Fibroblast of lung (primary cell): ENCODE data around the gene ZFP14. TPM values are rescaled to one million over a fixed set of nuclear protein-coding genes. Genes with fewer than 3 reads are reported as not detected.

Source experiments
- DNase-seq, 2 donors: peaks; one replicate each; pipeline versions ENCODE4 v3.0.0 to v3.0.0-alpha.2; 2010; ENCODE audit warnings: low read depth in 2 of 2
- H2AFZ ChIP-seq: 2 replicates; pipeline ENCODE4 v1.5.1; 2012; ENCODE audit warnings: low read length, control low read depth, inconsistent platforms
- H3K27ac ChIP-seq: 2 replicates; pipeline ENCODE4 v1.5.1; 2011; ENCODE audit warnings: low read length, control low read depth; ENCODE audit not compliant: insufficient read depth
- H3K27me3 ChIP-seq: 2 replicates; pipeline ENCODE4 v1.5.1; 2011; ENCODE audit warnings: mild to moderate bottlenecking, low read length; ENCODE audit not compliant: control insufficient read depth, insufficient read depth
- H3K36me3 ChIP-seq: 2 replicates; pipeline ENCODE4 v1.5.1; 2011; ENCODE audit warnings: low read length; ENCODE audit not compliant: control insufficient read depth, insufficient read depth
- H3K4me1 ChIP-seq: 2 replicates; pipeline ENCODE4 v1.5.1; 2011; ENCODE audit warnings: low read length; ENCODE audit not compliant: control insufficient read depth, insufficient read depth; ENCODE audit errors: extremely low read depth
- H3K4me2 ChIP-seq: 2 replicates; pipeline ENCODE4 v1.5.1; 2011; ENCODE audit warnings: low read length, control low read depth; ENCODE audit not compliant: insufficient read depth; ENCODE audit errors: extremely low read depth
- H3K4me3 ChIP-seq, 4 experiments: fragments of 200-600 bp in 1 of 4; sonication (generic) in 1 of 4; replicated peaks in 1 of 4; 2 replicates each; pipeline ENCODE4 v1.5.1; 2011 to 2016; ENCODE audit warnings: low read length in 4 of 4, low read depth in 3 of 4, mild to moderate bottlenecking in 3 of 4, control low read depth in 2 of 4, inconsistent platforms in 1 of 4, mixed read lengths in 1 of 4; ENCODE audit not compliant: insufficient read depth in 1 of 4; ENCODE audit errors: control extremely low read depth in 1 of 4
- H3K79me2 ChIP-seq: 2 replicates; pipeline ENCODE4 v1.5.1; 2012; ENCODE audit warnings: mild to moderate bottlenecking, low read length, inconsistent platforms; ENCODE audit not compliant: control insufficient read depth, insufficient read depth
- H3K9ac ChIP-seq: 2 replicates; pipeline ENCODE4 v1.5.1; 2011; ENCODE audit warnings: mild to moderate bottlenecking, low read length, control low read depth; ENCODE audit not compliant: insufficient read depth
- H3K9me3 ChIP-seq: 2 replicates; pipeline ENCODE4 v1.5.1; 2012; ENCODE audit warnings: low read depth, low read length; ENCODE audit not compliant: control insufficient read depth, insufficient read depth
- H4K20me1 ChIP-seq: 2 replicates; pipeline ENCODE4 v1.5.1; 2011; ENCODE audit warnings: low read length; ENCODE audit not compliant: control insufficient read depth, insufficient read depth; ENCODE audit errors: extremely low read depth
- EZH2 ChIP-seq: IDR thresholded peaks from 2 replicates; pipeline ENCODE4 v1.5.1; 2012; ENCODE audit warnings: low read length, control low read depth, mild to moderate bottlenecking; ENCODE audit errors: missing control alignments
- polyA plus RNA-seq, 2 donors: library from polyadenylated mRNA; depleted of rRNA in 1 of 2; stranded (reverse) in 1 of 2; unstranded in 1 of 2; fragments of >200 nt; gene quantifications; 2 replicates each; pipeline ENCODE4 v1.2.1, GENCODE V29; 2011 to 2012; ENCODE audit warnings: missing spikeins in 1 of 2
- total RNA-seq: library from RNA; depleted of rRNA; stranded (reverse); fragments of >200 nt; gene quantifications from 2 replicates; pipeline ENCODE4 v1.2.1, GENCODE V29; 2014
- TF ChIP-seq, protein P1 (sequence below), 2 donors: IDR thresholded peaks in 1 of 2; conservative IDR thresholded peaks in 1 of 2; 1 replicate in 1 of 2; 2 replicates in 1 of 2; pipeline ENCODE4 v1.5.1; 2011 to 2012; ENCODE audit warnings: low read length in 2 of 2, control low read depth in 1 of 2, inconsistent platforms in 1 of 2, low read depth in 1 of 2, mild to moderate bottlenecking in 1 of 2

The ZFP14 gene
- total and polyA plus RNA-seq, 2 donors (not counting 1 experiment from before 2014, with no cell fraction given): 1.2 to 8.1 TPM

DNA sequence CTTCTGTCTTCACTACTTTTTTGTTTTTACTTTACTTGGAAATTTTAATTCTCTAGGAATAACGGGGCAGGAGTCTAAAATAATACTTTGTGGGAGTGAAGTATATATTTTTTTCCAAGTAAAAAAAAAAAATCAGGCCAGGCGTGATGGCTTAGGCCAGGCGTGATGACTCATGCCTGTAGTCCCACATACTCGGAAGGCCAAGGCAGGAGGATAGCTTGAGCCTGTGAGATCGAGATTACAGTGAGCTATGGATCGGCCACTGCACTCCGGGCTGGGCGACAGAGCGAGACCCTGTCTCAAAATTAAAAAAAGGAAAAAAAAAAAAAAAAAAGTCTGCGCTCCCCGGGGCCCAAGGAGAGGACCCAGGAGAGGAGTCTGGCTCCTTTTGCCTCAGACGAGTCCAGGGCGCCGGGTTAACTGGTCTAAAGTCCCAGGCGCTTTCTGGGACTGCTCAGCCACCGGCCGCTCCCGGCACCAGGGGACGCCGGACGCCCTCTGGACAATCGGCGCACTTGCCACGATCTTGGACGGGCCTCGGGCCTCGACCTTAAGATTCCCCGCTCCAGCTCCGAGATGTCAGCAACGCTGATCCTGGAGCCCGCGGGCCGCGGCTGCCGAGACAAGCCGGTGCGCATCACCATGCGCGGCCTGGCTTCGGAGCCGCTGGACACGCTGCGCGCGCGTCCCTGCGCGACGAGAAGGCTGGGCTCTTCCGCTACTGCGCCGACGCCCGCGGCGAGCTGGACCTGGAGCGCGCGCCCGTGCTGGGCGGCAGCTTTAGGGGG lies 42.2 kb upstream of the ZFP14 start:
- peak overlapping the region; percentile 22 for H2AFZ ChIP-seq
- no peak overlapping the region for H3K27ac ChIP-seq
- H4K20me1 ChIP-seq: no peaks in the 10 kb centered on the region
- no peaks in the 10 kb centered on the region for H3K9me3 ChIP-seq
- DNase-seq: peak; percentile 46 to 71
- H3K4me3 ChIP-seq: peak overlapping the region; percentile 10 to 56 (median 44)
- H3K79me2 ChIP-seq: peaks cover 10% of the 10 kb centered on the region
- no peaks in the 10 kb centered on the region for H3K27me3 ChIP-seq
- no peak for TF ChIP-seq EZH2
- TF ChIP-seq, protein P1, sequence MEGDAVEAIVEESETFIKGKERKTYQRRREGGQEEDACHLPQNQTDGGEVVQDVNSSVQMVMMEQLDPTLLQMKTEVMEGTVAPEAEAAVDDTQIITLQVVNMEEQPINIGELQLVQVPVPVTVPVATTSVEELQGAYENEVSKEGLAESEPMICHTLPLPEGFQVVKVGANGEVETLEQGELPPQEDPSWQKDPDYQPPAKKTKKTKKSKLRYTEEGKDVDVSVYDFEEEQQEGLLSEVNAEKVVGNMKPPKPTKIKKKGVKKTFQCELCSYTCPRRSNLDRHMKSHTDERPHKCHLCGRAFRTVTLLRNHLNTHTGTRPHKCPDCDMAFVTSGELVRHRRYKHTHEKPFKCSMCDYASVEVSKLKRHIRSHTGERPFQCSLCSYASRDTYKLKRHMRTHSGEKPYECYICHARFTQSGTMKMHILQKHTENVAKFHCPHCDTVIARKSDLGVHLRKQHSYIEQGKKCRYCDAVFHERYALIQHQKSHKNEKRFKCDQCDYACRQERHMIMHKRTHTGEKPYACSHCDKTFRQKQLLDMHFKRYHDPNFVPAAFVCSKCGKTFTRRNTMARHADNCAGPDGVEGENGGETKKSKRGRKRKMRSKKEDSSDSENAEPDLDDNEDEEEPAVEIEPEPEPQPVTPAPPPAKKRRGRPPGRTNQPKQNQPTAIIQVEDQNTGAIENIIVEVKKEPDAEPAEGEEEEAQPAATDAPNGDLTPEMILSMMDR (conservative IDR thresholded peaks at IDR 0.05 in 1 of 2, IDR thresholded peaks at IDR 0.05 in 1 of 2; ENCODE audit: low read depth in 1 of 2, low read length in 2 of 2): no peak
- peak overlapping the region; percentile 60 for H3K4me2 ChIP-seq
- H3K4me1 ChIP-seq: no peaks in the 10 kb centered on the region
- H3K9ac ChIP-seq: peak overlapping the region; percentile 5
- no peaks in the 10 kb centered on the region for H3K36me3 ChIP-seq

DNA sequence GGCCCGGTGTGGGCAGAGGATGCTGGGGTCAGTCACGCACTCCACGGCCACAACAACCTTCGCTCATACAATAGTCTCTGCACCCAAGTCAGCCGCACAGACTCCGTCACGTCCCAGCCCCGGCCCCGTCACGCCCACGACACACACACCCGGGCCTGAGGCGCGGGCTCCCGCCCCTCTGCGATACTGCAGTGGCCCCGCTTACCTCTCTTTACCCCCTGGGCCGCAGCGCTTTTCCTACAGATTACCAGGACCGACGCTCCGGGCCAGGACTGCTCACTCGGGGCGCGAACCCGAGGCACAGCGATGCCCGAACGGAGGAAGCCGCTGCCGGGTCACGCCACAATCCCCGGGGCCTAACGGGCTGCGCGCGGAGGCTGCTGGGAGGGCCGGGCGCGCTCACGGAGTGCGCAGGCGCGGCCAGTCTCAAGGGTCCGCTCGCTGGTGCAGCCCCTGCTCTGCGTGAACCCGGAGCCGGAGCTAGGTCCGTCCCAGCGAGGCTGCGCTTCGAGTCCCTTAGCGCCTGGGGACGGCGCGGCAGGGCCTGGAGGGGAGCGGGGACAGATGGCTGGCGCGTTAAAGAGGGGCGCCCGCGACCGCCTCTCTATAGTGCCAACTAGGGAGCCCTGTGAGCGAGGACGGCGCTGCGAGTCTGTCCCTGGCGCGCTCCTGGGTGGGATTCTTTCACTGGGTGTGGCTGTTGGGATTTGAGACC lies 39.4 kb upstream of the ZFP14 start, which contains the start of gene ZFP82:
TSS of gene ZFP82 (minus strand) at position 358 of the 715 bp plus-strand sequence. CDS start 8,855 bp downstream, outside the sequence.
- Histone ChIP-seq H3K4me2 (peak within 1 kb of the TSS; percentile 77), H3K79me2 (peaks cover 10% of the 10 kb centered on the region), H3K4me3 (peak within 1 kb of the TSS; percentile 55 to 79 (median 63)), H2AFZ (peak within 1 kb of the TSS; percentile 86), H3K27me3 (no peaks in the 10 kb centered on the region), H3K4me1 (no peaks in the 10 kb centered on the region), H3K36me3 (no peaks in the 10 kb centered on the region), H3K9ac (peak within 1 kb of the TSS; percentile 73), H3K27ac (peak within 1 kb of the TSS; percentile 86), H4K20me1 (no peaks in the 10 kb centered on the region), H3K9me3 (no peaks in the 10 kb centered on the region)
- DNase-seq: peak; percentile 81
- TF ChIP-seq, protein P1 (conservative IDR thresholded peaks at IDR 0.05 in 1 of 2, IDR thresholded peaks at IDR 0.05 in 1 of 2; ENCODE audit: low read depth in 1 of 2, low read length in 2 of 2): no peak
- TF ChIP-seq EZH2: no peak

DNA sequence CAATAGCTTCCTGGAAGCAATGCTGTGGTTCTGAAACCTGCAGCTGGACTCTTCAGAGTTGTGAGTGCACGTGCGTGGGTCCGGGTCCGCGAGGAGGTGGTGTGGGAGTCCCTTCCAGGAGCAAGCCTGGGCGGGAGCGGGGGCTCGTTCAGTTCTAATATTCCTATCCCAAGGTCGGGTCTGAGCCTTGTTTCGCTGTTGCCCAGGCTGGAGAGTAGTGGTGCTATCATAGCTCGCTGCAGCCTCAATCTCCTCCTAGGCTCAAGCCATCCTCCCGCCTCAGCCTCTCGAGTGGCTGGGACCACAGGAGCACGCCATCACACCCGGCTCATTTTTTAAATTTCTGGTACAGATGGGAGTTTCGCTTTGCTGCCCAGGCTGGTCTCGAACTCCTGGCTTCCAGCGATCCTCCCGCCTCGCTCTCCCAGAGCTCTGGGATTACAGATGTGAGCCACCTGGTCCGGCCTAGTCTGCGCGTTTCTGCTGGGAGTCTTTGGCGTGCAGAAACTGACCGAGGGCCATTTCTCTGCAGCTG lies 38.8 kb upstream of the ZFP14 start:
- peak overlapping the region; percentile 73 for H3K9ac ChIP-seq
- H3K9me3 ChIP-seq: no peaks in the 10 kb centered on the region
- H3K79me2 ChIP-seq: peaks cover 10% of the 10 kb centered on the region
- H3K27me3 ChIP-seq: no peaks in the 10 kb centered on the region
- TF ChIP-seq, protein P1 (conservative IDR thresholded peaks at IDR 0.05 in 1 of 2, IDR thresholded peaks at IDR 0.05 in 1 of 2; ENCODE audit: low read depth in 1 of 2, low read length in 2 of 2): no peak
- no peak for TF ChIP-seq EZH2
- DNase-seq: no peak
- H3K27ac ChIP-seq: peak overlapping the region; percentile 86
- peak overlapping the region; percentile 55 to 79 (median 63) for H3K4me3 ChIP-seq
- no peaks in the 10 kb centered on the region for H4K20me1 ChIP-seq
- H3K36me3 ChIP-seq: no peaks in the 10 kb centered on the region
- peak overlapping the region; percentile 77 for H3K4me2 ChIP-seq
- peak overlapping the region; percentile 86 for H2AFZ ChIP-seq
- no peaks in the 10 kb centered on the region for H3K4me1 ChIP-seq
